ENCODE measurements around the gene NINJ2. TPM values are rescaled to one million over a fixed set of nuclear protein-coding genes. Genes with fewer than 3 reads are reported as not detected.

Gene NINJ2
- polyA plus RNA-seq, 2 donors, result 3.3 to 10.9 TPM

DNA sequence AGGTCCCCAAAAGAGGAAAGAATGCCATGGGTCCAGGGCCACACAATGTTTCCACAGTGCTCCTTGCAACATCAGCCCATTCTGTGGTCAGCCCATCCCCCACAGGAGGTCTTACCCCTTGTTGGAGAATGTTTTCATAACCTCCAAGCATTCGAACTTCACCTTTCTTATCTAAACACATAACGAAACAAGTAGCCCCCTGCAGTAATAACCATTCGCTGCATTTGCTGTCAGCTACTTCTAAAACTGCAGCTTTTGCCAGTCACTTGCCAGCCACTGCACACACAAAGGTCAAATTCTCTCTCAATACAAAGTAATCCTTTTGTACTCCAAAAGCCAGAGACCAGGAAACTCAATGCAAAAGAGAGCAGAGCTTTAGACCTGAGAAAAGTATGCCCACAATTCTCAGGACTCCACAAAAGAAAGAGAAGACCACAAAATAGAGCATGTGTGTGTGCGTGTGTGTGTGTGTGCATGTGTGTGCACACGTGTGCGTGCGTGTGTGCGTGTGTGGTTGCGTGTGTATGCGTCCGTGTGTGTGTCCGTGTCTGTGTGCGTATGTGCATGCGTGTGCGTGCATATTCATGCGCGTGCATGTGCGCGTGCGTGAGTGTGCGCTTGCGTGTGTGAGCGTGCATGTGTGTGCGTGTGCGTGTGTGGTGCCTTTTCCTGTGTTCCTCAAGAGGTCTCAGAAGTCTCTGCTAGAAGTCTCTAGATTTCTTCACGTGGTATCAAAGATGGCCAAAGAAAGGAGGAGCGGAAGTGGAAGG, 31.7 kb upstream of the NINJ2 start:
- Histone ChIP-seq H3K4me1 (ENCODE audit: control insufficient read depth in 2 of 2, insufficient read depth in 2 of 2, low read length in 1 of 2) (peaks cover 1 to 3% of the 10 kb centered on the region in 2 donors), H3K9me3 (ENCODE audit: control insufficient read depth in 2 of 2, insufficient read depth in 1 of 2, low read depth in 1 of 2, low read length in 1 of 2) (peaks cover 0 to 7% of the 10 kb centered on the region in 2 donors), H3K27ac (ENCODE audit: low read depth in 2 of 2, low read length in 1 of 2) (no peak overlapping the region), H3K27me3 (ENCODE audit: control insufficient read depth in 1 of 2, insufficient read depth in 2 of 2, low read length in 2 of 2) (no peaks in the 10 kb centered on the region), H3K36me3 (ENCODE audit: control insufficient read depth in 2 of 2, insufficient read depth in 2 of 2, low read length in 1 of 2) (no peaks in the 10 kb centered on the region), H3K4me3 (ENCODE audit: low read depth in 1 of 2, low read length in 2 of 2) (no peak overlapping the region)
- WGBS, 2 donors, result 90 to 91% methylated on average over 27 of the region's 27 CpGs

DNA sequence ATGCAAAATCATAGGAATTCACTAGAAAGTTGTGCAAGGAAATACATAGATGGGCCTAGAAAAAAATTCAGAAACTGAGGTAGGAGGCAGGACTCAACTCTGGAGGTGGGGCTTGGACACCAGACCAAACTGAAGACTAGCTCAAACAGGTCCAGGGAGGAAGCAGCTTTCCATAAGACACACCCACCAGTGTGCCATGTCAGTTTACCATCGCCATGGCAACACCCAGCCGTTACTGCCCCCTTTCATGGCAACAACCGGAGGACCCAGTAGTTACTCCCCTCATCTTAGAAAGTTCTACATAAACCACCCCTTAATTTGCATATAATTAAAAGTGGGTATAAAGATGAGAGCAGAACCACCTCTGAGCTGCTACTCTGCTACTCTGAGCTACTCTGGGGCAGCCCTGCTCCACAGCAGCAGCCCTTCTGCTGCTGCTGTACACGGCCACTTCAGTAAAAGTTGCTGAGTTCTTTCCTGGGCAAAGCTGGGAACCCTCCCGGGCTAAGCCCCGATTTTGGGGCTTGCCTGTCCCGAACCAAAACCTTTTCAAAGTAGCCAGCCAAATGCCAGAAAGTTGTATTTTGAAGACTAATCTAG, 30.8 kb upstream of the NINJ2 start:
- Histone ChIP-seq H3K27me3 (ENCODE audit: control insufficient read depth in 1 of 2, insufficient read depth in 2 of 2, low read length in 2 of 2) (no peaks in the 10 kb centered on the region), H3K36me3 (ENCODE audit: control insufficient read depth in 2 of 2, insufficient read depth in 2 of 2, low read length in 1 of 2) (no peaks in the 10 kb centered on the region), H3K9me3 (ENCODE audit: control insufficient read depth in 2 of 2, insufficient read depth in 1 of 2, low read depth in 1 of 2, low read length in 1 of 2) (peaks cover 0 to 7% of the 10 kb centered on the region in 2 donors), H3K4me1 (ENCODE audit: control insufficient read depth in 2 of 2, insufficient read depth in 2 of 2, low read length in 1 of 2) (peaks cover 1 to 3% of the 10 kb centered on the region in 2 donors), H3K4me3 (ENCODE audit: low read depth in 1 of 2, low read length in 2 of 2) (no peak overlapping the region), H3K27ac (ENCODE audit: low read depth in 2 of 2, low read length in 1 of 2) (no peak overlapping the region)
- WGBS, 2 donors, result 83% methylated on average over 7 of the region's 7 CpGs

- Histone ChIP-seq H3K4me1 (ENCODE audit: control insufficient read depth in 2 of 2, insufficient read depth in 2 of 2, low read length in 1 of 2) (peaks cover 1 to 3% of the 10 kb centered on the region in 2 donors), H3K27ac (ENCODE audit: low read depth in 2 of 2, low read length in 1 of 2) (no peak overlapping the region), H3K9me3 (ENCODE audit: control insufficient read depth in 2 of 2, insufficient read depth in 1 of 2, low read depth in 1 of 2, low read length in 1 of 2) (peaks cover 0 to 4% of the 10 kb centered on the region in 2 donors), H3K4me3 (ENCODE audit: low read depth in 1 of 2, low read length in 2 of 2) (no peak overlapping the region), H3K27me3 (ENCODE audit: control insufficient read depth in 1 of 2, insufficient read depth in 2 of 2, low read length in 2 of 2) (no peaks in the 10 kb centered on the region), H3K36me3 (ENCODE audit: control insufficient read depth in 2 of 2, insufficient read depth in 2 of 2, low read length in 1 of 2) (no peaks in the 10 kb centered on the region)
- 67 to 96% methylated on average over 2 of the region's 2 CpGs for WGBS, 2 donors
Observed at GRCh38 chr12:692274-692673, 29.0 kb upstream of the NINJ2 start.

DNA sequence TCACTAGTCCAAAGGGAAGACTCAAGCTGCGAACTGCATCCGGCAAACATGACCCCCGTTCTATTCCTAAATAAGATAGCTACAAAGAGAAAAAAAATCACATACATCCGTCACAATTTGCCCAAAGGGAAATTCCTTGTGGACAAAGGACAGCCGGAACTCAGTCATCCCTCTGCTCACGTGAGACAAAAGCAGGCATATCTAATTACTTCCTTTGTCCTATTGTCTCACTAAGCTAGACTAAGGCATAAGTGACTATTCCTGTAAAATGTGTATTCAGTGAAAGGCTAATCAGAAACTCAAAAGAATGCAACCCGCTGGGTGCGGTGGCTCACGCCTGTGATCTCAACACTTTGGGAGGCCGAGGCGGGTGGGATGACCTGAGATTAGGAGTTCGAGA, 27.2 kb upstream of the NINJ2 start:
- no peaks in the 10 kb centered on the region for H3K9me3 ChIP-seq (ENCODE audit: control insufficient read depth in 2 of 2, insufficient read depth in 1 of 2, low read depth in 1 of 2, low read length in 1 of 2)
- peaks cover 1 to 3% of the 10 kb centered on the region in 2 donors for H3K4me1 ChIP-seq (ENCODE audit: control insufficient read depth in 2 of 2, insufficient read depth in 2 of 2, low read length in 1 of 2)
- 74 to 77% methylated on average over 12 of the region's 12 CpGs for WGBS, 2 donors
- no peaks in the 10 kb centered on the region for H3K36me3 ChIP-seq (ENCODE audit: control insufficient read depth in 2 of 2, insufficient read depth in 2 of 2, low read length in 1 of 2)
- no peaks in the 10 kb centered on the region for H3K27me3 ChIP-seq (ENCODE audit: control insufficient read depth in 1 of 2, insufficient read depth in 2 of 2, low read length in 2 of 2)
- no peak overlapping the region for H3K27ac ChIP-seq (ENCODE audit: low read depth in 2 of 2, low read length in 1 of 2)
- H3K4me3 ChIP-seq (ENCODE audit: low read depth in 1 of 2, low read length in 2 of 2), result no peak overlapping the region

DNA sequence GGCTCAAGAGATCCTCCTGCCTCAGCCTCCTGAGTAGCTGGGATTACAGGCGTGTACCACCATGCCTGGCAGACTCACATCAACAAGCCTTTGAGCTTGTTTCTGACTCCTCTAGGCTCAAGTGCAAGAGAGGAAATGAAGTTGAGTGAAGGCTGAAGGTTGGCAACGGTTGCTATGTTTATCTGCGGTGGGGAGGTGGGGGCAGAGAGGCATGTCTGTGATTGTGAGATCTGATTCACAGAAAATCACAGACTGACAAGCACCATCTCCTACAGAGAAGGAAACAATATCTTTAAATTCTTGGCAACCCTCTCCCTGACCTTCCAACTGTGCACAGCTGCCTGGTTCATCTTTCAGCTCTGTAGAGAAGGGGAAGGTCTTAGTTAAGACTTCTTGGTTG, 22.1 kb upstream of the NINJ2 start:
- H3K27ac ChIP-seq (ENCODE audit: low read depth in 2 of 2, low read length in 1 of 2), result no peak overlapping the region
- no peaks in the 10 kb centered on the region for H3K9me3 ChIP-seq (ENCODE audit: control insufficient read depth in 2 of 2, insufficient read depth in 1 of 2, low read depth in 1 of 2, low read length in 1 of 2)
- H3K4me1 ChIP-seq (ENCODE audit: control insufficient read depth in 2 of 2, insufficient read depth in 2 of 2, low read length in 1 of 2), result no peaks in the 10 kb centered on the region
- no peak overlapping the region for H3K4me3 ChIP-seq (ENCODE audit: low read depth in 1 of 2, low read length in 2 of 2)
- H3K27me3 ChIP-seq (ENCODE audit: control insufficient read depth in 1 of 2, insufficient read depth in 2 of 2, low read length in 2 of 2), result no peaks in the 10 kb centered on the region
- WGBS, 2 donors, result 32 to 47% methylated on average over 3 of the region's 3 CpGs
- no peaks in the 10 kb centered on the region for H3K36me3 ChIP-seq (ENCODE audit: control insufficient read depth in 2 of 2, insufficient read depth in 2 of 2, low read length in 1 of 2)

- no peak overlapping the region for H3K4me3 ChIP-seq (ENCODE audit: low read depth in 1 of 2, low read length in 2 of 2)
- WGBS, 2 donors, result 67 to 68% methylated on average over 4 of the region's 4 CpGs
- H3K9me3 ChIP-seq (ENCODE audit: control insufficient read depth in 2 of 2, insufficient read depth in 1 of 2, low read depth in 1 of 2, low read length in 1 of 2), result no peaks in the 10 kb centered on the region
- H3K36me3 ChIP-seq (ENCODE audit: control insufficient read depth in 2 of 2, insufficient read depth in 2 of 2, low read length in 1 of 2), result no peaks in the 10 kb centered on the region
- H3K27ac ChIP-seq (ENCODE audit: low read depth in 2 of 2, low read length in 1 of 2), result no peak overlapping the region
- H3K4me1 ChIP-seq (ENCODE audit: control insufficient read depth in 2 of 2, insufficient read depth in 2 of 2, low read length in 1 of 2), result no peaks in the 10 kb centered on the region
- H3K27me3 ChIP-seq (ENCODE audit: control insufficient read depth in 1 of 2, insufficient read depth in 2 of 2, low read length in 2 of 2), result no peaks in the 10 kb centered on the region
Observed at GRCh38 chr12:684416-684815, 21.2 kb upstream of the NINJ2 start.

- 91 to 93% methylated on average over 10 of the region's 10 CpGs for WGBS, 2 donors
- no peaks in the 10 kb centered on the region for H3K9me3 ChIP-seq (ENCODE audit: control insufficient read depth in 2 of 2, insufficient read depth in 1 of 2, low read depth in 1 of 2, low read length in 1 of 2)
- H3K4me3 ChIP-seq (ENCODE audit: low read depth in 1 of 2, low read length in 2 of 2), result no peak overlapping the region
- H3K4me1 ChIP-seq (ENCODE audit: control insufficient read depth in 2 of 2, insufficient read depth in 2 of 2, low read length in 1 of 2), result no peaks in the 10 kb centered on the region
- no peak overlapping the region for H3K27ac ChIP-seq (ENCODE audit: low read depth in 2 of 2, low read length in 1 of 2)
- no peaks in the 10 kb centered on the region for H3K27me3 ChIP-seq (ENCODE audit: control insufficient read depth in 1 of 2, insufficient read depth in 2 of 2, low read length in 2 of 2)
- no peaks in the 10 kb centered on the region for H3K36me3 ChIP-seq (ENCODE audit: control insufficient read depth in 2 of 2, insufficient read depth in 2 of 2, low read length in 1 of 2)
Observed at GRCh38 chr12:681568-682256, 18.5 kb upstream of the NINJ2 start.

GRCh38 chr12:678747-679712, 15.8 kb upstream of the NINJ2 start:
- Histone ChIP-seq H3K4me3 (ENCODE audit: low read depth in 1 of 2, low read length in 2 of 2) (no peak overlapping the region), H3K27me3 (ENCODE audit: control insufficient read depth in 1 of 2, insufficient read depth in 2 of 2, low read length in 2 of 2) (no peaks in the 10 kb centered on the region), H3K9me3 (ENCODE audit: control insufficient read depth in 2 of 2, insufficient read depth in 1 of 2, low read depth in 1 of 2, low read length in 1 of 2) (no peaks in the 10 kb centered on the region), H3K36me3 (ENCODE audit: control insufficient read depth in 2 of 2, insufficient read depth in 2 of 2, low read length in 1 of 2) (no peaks in the 10 kb centered on the region), H3K4me1 (ENCODE audit: control insufficient read depth in 2 of 2, insufficient read depth in 2 of 2, low read length in 1 of 2) (no peaks in the 10 kb centered on the region), H3K27ac (ENCODE audit: low read depth in 2 of 2, low read length in 1 of 2) (no peak overlapping the region)
- WGBS, 2 donors, result 86 to 88% methylated on average over 17 of the region's 17 CpGs

- Histone ChIP-seq H3K36me3 (ENCODE audit: control insufficient read depth in 2 of 2, insufficient read depth in 2 of 2, low read length in 1 of 2) (no peaks in the 10 kb centered on the region), H3K27me3 (ENCODE audit: control insufficient read depth in 1 of 2, insufficient read depth in 2 of 2, low read length in 2 of 2) (no peaks in the 10 kb centered on the region), H3K4me1 (ENCODE audit: control insufficient read depth in 2 of 2, insufficient read depth in 2 of 2, low read length in 1 of 2) (no peaks in the 10 kb centered on the region), H3K9me3 (ENCODE audit: control insufficient read depth in 2 of 2, insufficient read depth in 1 of 2, low read depth in 1 of 2, low read length in 1 of 2) (no peaks in the 10 kb centered on the region), H3K4me3 (ENCODE audit: low read depth in 1 of 2, low read length in 2 of 2) (no peak overlapping the region), H3K27ac (ENCODE audit: low read depth in 2 of 2, low read length in 1 of 2) (no peak overlapping the region)
- 97 to 98% methylated on average over 4 of the region's 4 CpGs for WGBS, 2 donors
Observed at GRCh38 chr12:675562-675961, 12.3 kb upstream of the NINJ2 start.

Data from esophagus (tissue), 2 donors.